ENCODE data around the gene PHC3.

Gene PHC3

GRCh38 chr3:170159459-170159858 is 22.1 kb downstream of the PHC3 start:
- H3K36me3 ChIP-seq (ENCODE audit: control insufficient read depth in 2 of 2, insufficient read depth in 2 of 2, low read length in 2 of 2), result peaks cover 9 to 14% of the 10 kb centered on the region in 2 donors
- no peaks in the 10 kb centered on the region for H3K27me3 ChIP-seq (ENCODE audit: control insufficient read depth in 1 of 2, insufficient read depth in 2 of 2, low read length in 2 of 2)
- H3K4me1 ChIP-seq (ENCODE audit: control insufficient read depth, insufficient read depth, low read length), result no peaks in the 10 kb centered on the region
- H3K27ac ChIP-seq (ENCODE audit: low read length), result no peak overlapping the region
- no peak overlapping the region for H3K4me3 ChIP-seq (ENCODE audit: low read length in 2 of 2)
- H3K9ac ChIP-seq (ENCODE audit: low read length in 2 of 2), result no peak overlapping the region
- no peaks in the 10 kb centered on the region for H3K9me3 ChIP-seq (ENCODE audit: control insufficient read depth in 2 of 2, low read length in 2 of 2)

GRCh38 chr3:170155604-170156003 is 25.9 kb downstream of the PHC3 start:
- no peak overlapping the region for H3K9ac ChIP-seq (ENCODE audit: low read length in 2 of 2)
- H3K4me1 ChIP-seq (ENCODE audit: control insufficient read depth, insufficient read depth, low read length), result peaks cover 3% of the 10 kb centered on the region
- no peaks in the 10 kb centered on the region for H3K27me3 ChIP-seq (ENCODE audit: control insufficient read depth in 1 of 2, insufficient read depth in 2 of 2, low read length in 2 of 2)
- no peak overlapping the region for H3K4me3 ChIP-seq (ENCODE audit: low read length in 2 of 2)
- H3K27ac ChIP-seq (ENCODE audit: low read length), result no peak overlapping the region
- peaks cover 5 to 6% of the 10 kb centered on the region in 2 donors for H3K36me3 ChIP-seq (ENCODE audit: control insufficient read depth in 2 of 2, insufficient read depth in 2 of 2, low read length in 2 of 2)
- no peaks in the 10 kb centered on the region for H3K9me3 ChIP-seq (ENCODE audit: control insufficient read depth in 2 of 2, low read length in 2 of 2)

GRCh38 chr3:170154569-170155143 is 26.9 kb downstream of the PHC3 start:
- no peak overlapping the region for H3K4me3 ChIP-seq (ENCODE audit: low read length in 2 of 2)
- H3K27me3 ChIP-seq (ENCODE audit: control insufficient read depth in 1 of 2, insufficient read depth in 2 of 2, low read length in 2 of 2), result no peaks in the 10 kb centered on the region
- H3K9ac ChIP-seq (ENCODE audit: low read length in 2 of 2), result no peak overlapping the region
- peaks cover 3% of the 10 kb centered on the region for H3K4me1 ChIP-seq (ENCODE audit: control insufficient read depth, insufficient read depth, low read length)
- no peaks in the 10 kb centered on the region for H3K9me3 ChIP-seq (ENCODE audit: control insufficient read depth in 2 of 2, low read length in 2 of 2)
- H3K36me3 ChIP-seq (ENCODE audit: control insufficient read depth in 2 of 2, insufficient read depth in 2 of 2, low read length in 2 of 2), result peaks cover 0 to 6% of the 10 kb centered on the region in 2 donors
- no peak overlapping the region for H3K27ac ChIP-seq (ENCODE audit: low read length)

- H3K9me3 ChIP-seq (ENCODE audit: control insufficient read depth in 2 of 2, low read length in 2 of 2), result no peaks in the 10 kb centered on the region
- no peaks in the 10 kb centered on the region for H3K27me3 ChIP-seq (ENCODE audit: control insufficient read depth in 1 of 2, insufficient read depth in 2 of 2, low read length in 2 of 2)
- no peak overlapping the region for H3K27ac ChIP-seq (ENCODE audit: low read length)
- no peak overlapping the region for H3K4me3 ChIP-seq (ENCODE audit: low read length in 2 of 2)
- H3K9ac ChIP-seq (ENCODE audit: low read length in 2 of 2), result no peak overlapping the region
- H3K4me1 ChIP-seq (ENCODE audit: control insufficient read depth, insufficient read depth, low read length), result peaks cover 3% of the 10 kb centered on the region
- H3K36me3 ChIP-seq (ENCODE audit: control insufficient read depth in 2 of 2, insufficient read depth in 2 of 2, low read length in 2 of 2), result peaks cover 1 to 6% of the 10 kb centered on the region in 2 donors
Observed at GRCh38 chr3:170154084-170154483, 27.4 kb downstream of the PHC3 start.

- no peak overlapping the region for H3K9ac ChIP-seq (ENCODE audit: low read length in 2 of 2)
- H3K9me3 ChIP-seq (ENCODE audit: control insufficient read depth in 2 of 2, low read length in 2 of 2), result no peaks in the 10 kb centered on the region
- peaks cover 5 to 9% of the 10 kb centered on the region in 2 donors for H3K36me3 ChIP-seq (ENCODE audit: control insufficient read depth in 2 of 2, insufficient read depth in 2 of 2, low read length in 2 of 2)
Observed at GRCh38 chr3:170151536-170151935, 30.0 kb downstream of the PHC3 start.

GRCh38 chr3:170149016-170149415 is 32.5 kb downstream of the PHC3 start:
- H3K9ac ChIP-seq (ENCODE audit: low read length in 2 of 2), result no peak overlapping the region
- H3K36me3 ChIP-seq (ENCODE audit: control insufficient read depth in 2 of 2, insufficient read depth in 2 of 2, low read length in 2 of 2), result peaks cover 5 to 13% of the 10 kb centered on the region in 2 donors
- no peak overlapping the region for H3K4me3 ChIP-seq (ENCODE audit: low read length in 2 of 2)
- H3K4me1 ChIP-seq (ENCODE audit: control insufficient read depth, insufficient read depth, low read length), result peaks cover 3% of the 10 kb centered on the region
- no peak overlapping the region for H3K27ac ChIP-seq (ENCODE audit: low read length)
- no peaks in the 10 kb centered on the region for H3K9me3 ChIP-seq (ENCODE audit: control insufficient read depth in 2 of 2, low read length in 2 of 2)
- H3K27me3 ChIP-seq (ENCODE audit: control insufficient read depth in 1 of 2, insufficient read depth in 2 of 2, low read length in 2 of 2), result no peaks in the 10 kb centered on the region

More at GRCh38 chr3:170151536-170151935, 30.0 kb downstream of the PHC3 start:
- no peaks in the 10 kb centered on the region for H3K27me3 ChIP-seq (ENCODE audit: control insufficient read depth in 1 of 2, insufficient read depth in 2 of 2, low read length in 2 of 2)
- H3K27ac ChIP-seq (ENCODE audit: low read length), result no peak overlapping the region
- no peak overlapping the region for H3K4me3 ChIP-seq (ENCODE audit: low read length in 2 of 2)
- peaks cover 3% of the 10 kb centered on the region for H3K4me1 ChIP-seq (ENCODE audit: control insufficient read depth, insufficient read depth, low read length)

GRCh38 chr3:170145278-170145677 is 36.3 kb downstream of the PHC3 start:
- H3K27me3 ChIP-seq (ENCODE audit: control insufficient read depth in 1 of 2, insufficient read depth in 2 of 2, low read length in 2 of 2), result no peaks in the 10 kb centered on the region
- H3K4me1 ChIP-seq (ENCODE audit: control insufficient read depth, insufficient read depth, low read length), result no peaks in the 10 kb centered on the region
- H3K4me3 ChIP-seq (ENCODE audit: low read length in 2 of 2), result no peak overlapping the region
- no peaks in the 10 kb centered on the region for H3K9me3 ChIP-seq (ENCODE audit: control insufficient read depth in 2 of 2, low read length in 2 of 2)
- no peak overlapping the region for H3K27ac ChIP-seq (ENCODE audit: low read length)
- no peak overlapping the region for H3K9ac ChIP-seq (ENCODE audit: low read length in 2 of 2)
- H3K36me3 ChIP-seq (ENCODE audit: control insufficient read depth in 2 of 2, insufficient read depth in 2 of 2, low read length in 2 of 2), result peaks cover 7 to 13% of the 10 kb centered on the region in 2 donors

GRCh38 chr3:170144437-170144843 is 37.1 kb downstream of the PHC3 start:
- no peaks in the 10 kb centered on the region for H3K4me1 ChIP-seq (ENCODE audit: control insufficient read depth, insufficient read depth, low read length)
- H3K27me3 ChIP-seq (ENCODE audit: control insufficient read depth in 1 of 2, insufficient read depth in 2 of 2, low read length in 2 of 2), result no peaks in the 10 kb centered on the region
- no peak overlapping the region for H3K27ac ChIP-seq (ENCODE audit: low read length)
- H3K9ac ChIP-seq (ENCODE audit: low read length in 2 of 2), result no peak overlapping the region
- peaks cover 7 to 13% of the 10 kb centered on the region in 2 donors for H3K36me3 ChIP-seq (ENCODE audit: control insufficient read depth in 2 of 2, insufficient read depth in 2 of 2, low read length in 2 of 2)
- H3K4me3 ChIP-seq (ENCODE audit: low read length in 2 of 2), result no peak overlapping the region
- no peaks in the 10 kb centered on the region for H3K9me3 ChIP-seq (ENCODE audit: control insufficient read depth in 2 of 2, low read length in 2 of 2)

- Histone ChIP-seq H3K9me3 (ENCODE audit: control insufficient read depth in 2 of 2, low read length in 2 of 2) (no peaks in the 10 kb centered on the region), H3K36me3 (ENCODE audit: control insufficient read depth in 2 of 2, insufficient read depth in 2 of 2, low read length in 2 of 2) (peaks cover 4 to 5% of the 10 kb centered on the region in 2 donors), H3K4me3 (ENCODE audit: low read length in 2 of 2) (no peak overlapping the region), H3K4me1 (ENCODE audit: control insufficient read depth, insufficient read depth, low read length) (no peaks in the 10 kb centered on the region), H3K9ac (ENCODE audit: low read length in 2 of 2) (no peak overlapping the region), H3K27me3 (ENCODE audit: control insufficient read depth in 1 of 2, insufficient read depth in 2 of 2, low read length in 2 of 2) (no peaks in the 10 kb centered on the region), H3K27ac (ENCODE audit: low read length) (no peak overlapping the region)
Observed at GRCh38 chr3:170142373-170142772, 39.2 kb downstream of the PHC3 start.

- H3K36me3 ChIP-seq (ENCODE audit: control insufficient read depth in 2 of 2, insufficient read depth in 2 of 2, low read length in 2 of 2), result peaks cover 2 to 15% of the 10 kb centered on the region in 2 donors
- H3K27me3 ChIP-seq (ENCODE audit: control insufficient read depth in 1 of 2, insufficient read depth in 2 of 2, low read length in 2 of 2), result no peaks in the 10 kb centered on the region
- H3K27ac ChIP-seq (ENCODE audit: low read length), result no peak overlapping the region
- no peaks in the 10 kb centered on the region for H3K4me1 ChIP-seq (ENCODE audit: control insufficient read depth, insufficient read depth, low read length)
- no peak overlapping the region for H3K9ac ChIP-seq (ENCODE audit: low read length in 2 of 2)
- no peaks in the 10 kb centered on the region for H3K9me3 ChIP-seq (ENCODE audit: control insufficient read depth in 2 of 2, low read length in 2 of 2)
- no peak overlapping the region for H3K4me3 ChIP-seq (ENCODE audit: low read length in 2 of 2)
Observed at GRCh38 chr3:170137986-170138385, 43.5 kb downstream of the PHC3 start.

- no peak overlapping the region for H3K4me3 ChIP-seq (ENCODE audit: low read length in 2 of 2)
- no peaks in the 10 kb centered on the region for H3K4me1 ChIP-seq (ENCODE audit: control insufficient read depth, insufficient read depth, low read length)
- H3K9ac ChIP-seq (ENCODE audit: low read length in 2 of 2), result no peak overlapping the region
- no peak overlapping the region for H3K27ac ChIP-seq (ENCODE audit: low read length)
- peaks cover 0 to 2% of the 10 kb centered on the region in 2 donors for H3K9me3 ChIP-seq (ENCODE audit: control insufficient read depth in 2 of 2, low read length in 2 of 2)
- H3K27me3 ChIP-seq (ENCODE audit: control insufficient read depth in 1 of 2, insufficient read depth in 2 of 2, low read length in 2 of 2), result no peaks in the 10 kb centered on the region
- H3K36me3 ChIP-seq (ENCODE audit: control insufficient read depth in 2 of 2, insufficient read depth in 2 of 2, low read length in 2 of 2), result peaks cover 19 to 33% of the 10 kb centered on the region in 2 donors
Observed at GRCh38 chr3:170132335-170132734, 49.2 kb downstream of the PHC3 start.

Data from stomach smooth muscle (tissue), 2 donors.